ENCODE data around the gene PDE4B.

GRCh38 chr1:65825741-65826140 lies 33.0 kb downstream of the PDE4B start:
- TF ChIP-seq CTCF (IDR thresholded peaks at IDR 0.05) (no peak), POLR2A (IDR thresholded peaks at IDR 0.05) (no peak)

Data from esophagus squamous epithelium (tissue), 4 donors.